ENCODE results near the gene DNPH1. TPM values are rescaled to one million over a fixed set of nuclear protein-coding genes. Genes with fewer than 3 reads are reported as not detected.
A peak's percentile ranks its signal among the peaks of the same experiment; 100 is the strongest.

DNPH1 gene
- total and polyA plus RNA-seq, 9 of the 15 experiments (the other 6 are each of a cell fraction or from before 2014, with no cell fraction given): 7.3 to 300 (median 68.7) TPM

DNA sequence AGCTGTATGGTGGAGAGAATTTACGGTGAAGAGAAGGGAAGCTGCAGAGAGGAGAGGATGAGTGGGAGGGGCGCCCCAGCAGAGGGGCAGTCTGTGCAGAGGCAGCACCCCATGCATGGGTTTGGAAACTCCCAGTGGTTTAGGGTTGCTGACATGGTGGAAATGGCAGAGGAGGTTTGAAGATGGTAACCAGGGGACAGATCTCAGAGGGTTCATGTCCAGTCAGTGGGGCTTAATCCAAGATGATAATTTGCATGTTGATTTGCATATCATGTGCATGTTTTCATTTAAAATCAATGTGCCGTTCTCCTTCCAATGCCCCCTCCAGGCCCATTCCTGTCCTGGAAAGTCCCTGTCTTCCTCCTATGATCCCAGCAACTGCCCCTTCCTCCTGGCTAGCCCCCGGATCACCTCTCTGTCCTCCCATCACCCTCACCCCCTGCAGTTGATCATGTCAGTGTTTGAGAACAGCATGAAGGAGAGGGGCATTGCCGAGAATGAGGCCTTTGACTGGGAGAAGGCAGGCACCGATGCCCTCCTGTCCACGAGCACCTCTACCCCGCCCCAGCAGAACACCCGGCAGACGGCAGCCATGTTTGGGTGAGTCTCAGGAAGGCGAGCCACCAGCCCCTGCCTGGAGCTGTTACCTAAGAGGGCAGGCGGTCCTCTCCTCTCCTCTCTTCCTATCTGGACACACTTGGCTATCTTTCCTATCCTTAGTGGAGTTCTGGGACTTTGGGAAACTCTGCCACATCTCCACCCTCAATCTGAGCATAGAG, 28.3 kb upstream of the DNPH1 start:
- peak in 2 of 3 experiments; percentile 32 to 68 for TF ChIP-seq YY1 (IDR thresholded peaks at IDR 0.05; ENCODE audit: borderline replicate concordance in 1 of 3, control insufficient read depth in 1 of 3, extremely low read depth in 1 of 3, insufficient read depth in 3 of 3, insufficient read length in 1 of 3, insufficient replicate concordance in 2 of 3, low read depth in 1 of 3, low read length in 2 of 3)
- TF ChIP-seq EZH2 (IDR thresholded peaks at IDR 0.05; ENCODE audit: borderline replicate concordance, low read depth, low read length): no peak
- FAIRE-seq: no peak
- H3K27ac ChIP-seq (ENCODE audit: extremely low read depth, low read depth, low read length): no peak overlapping the region
- no TSS peak for BruUV-seq (replicated peaks)
- in situ Hi-C loops (cut with MboI) (no loop called here), intact Hi-C loops (cut with micrococcal nuclease) (no loop called here)
- peak overlapping the region in 1 of 2 experiments; percentile 79; a peak in 2 of 4 replicates for H3K9ac ChIP-seq (ENCODE audit: insufficient read depth in 1 of 2, low read depth in 2 of 2, low read length in 2 of 2)
- H3K36me3 ChIP-seq (ENCODE audit: control insufficient read depth, insufficient read depth, low read length): no peaks in the 10 kb centered on the region
- peaks cover 48 to 69% of the 10 kb centered on the region in 2 experiments for H3K27me3 ChIP-seq (ENCODE audit: control insufficient read depth in 2 of 2, insufficient read depth in 2 of 2, low read length in 2 of 2)
- H3K4me3 ChIP-seq: no peak overlapping the region
- CTCF ChIA-PET (ENCODE audit: low intra/inter-chr PET ratio): no interaction called here
- peak overlapping the region; percentile 29; the same call in 1 of the 2 replicates for H3K4me2 ChIP-seq (ENCODE audit: insufficient read depth, low read length)
- no peak overlapping the region for H2AFZ ChIP-seq (ENCODE audit: low read depth, low read length)
- POLR2A ChIA-PET: interaction anchor here (0.7 to 1.0 kb wide), 2 partner anchors 137 to 252 kb away, joined by 3 read pairs; partner anchors contain the start of gene LRRC73
- DNase-seq (ENCODE audit: extremely low read depth in 1 of 4, low spot score in 3 of 4): no peak
- WGBS (ENCODE audit: insufficient coverage, low coverage, missing lambda C conversion rate): 2% methylated on average over 12 of the region's 12 CpGs
- no peaks in the 10 kb centered on the region for H3K79me2 ChIP-seq (ENCODE audit: control insufficient read depth, insufficient read depth, low read length)
- no peak for ATAC-seq
- H4K20me1 ChIP-seq (replicated peaks; ENCODE audit: control insufficient read depth, insufficient read depth, low read length): peaks cover 21% of the 10 kb centered on the region
- no peaks in the 10 kb centered on the region for H3K9me3 ChIP-seq (replicated peaks; ENCODE audit: control insufficient read depth, insufficient read depth, low read depth, low read length)
- H3K9me1 ChIP-seq (ENCODE audit: control insufficient read depth, insufficient read depth, low read length): no peaks in the 10 kb centered on the region
- H3K4me1 ChIP-seq (replicated peaks in 1 of 2; ENCODE audit: control insufficient read depth in 2 of 2, insufficient read depth in 2 of 2, low read length in 2 of 2): peaks cover 0 to 17% of the 10 kb centered on the region in 2 experiments; a peak in 2 of 5 replicates
